Bronchial epithelial cell (primary cell): ENCODE results near the gene TMEM248. TPM values are rescaled to one million over a fixed set of nuclear protein-coding genes. Genes with fewer than 3 reads are reported as not detected.
A peak's percentile ranks its signal among the peaks of the same experiment; 100 is the strongest.

Experiments used
- DNase-seq: peaks from one replicate; pipeline ENCODE4 v3.0.0-alpha.2; 2010; ENCODE audit warnings: low read depth
- FAIRE-seq: peaks from 2 replicates; lab custom pipeline; 2011; peaks lifted over from hg19 to GRCh38; lab: Jason Lieb, UNC
- H3K27me3 ChIP-seq: 2 replicates; pipeline ENCODE4 v1.5.1; 2011; ENCODE audit warnings: low read length; ENCODE audit not compliant: control insufficient read depth, insufficient read depth
- H3K36me3 ChIP-seq: 2 replicates; pipeline ENCODE4 v1.5.1; 2011; ENCODE audit warnings: low read length; ENCODE audit not compliant: control insufficient read depth, insufficient read depth
- H3K4me3 ChIP-seq: 2 replicates; pipeline ENCODE4 v1.5.1; 2011; ENCODE audit warnings: mild to moderate bottlenecking, low read depth, low read length, control low read depth
- total RNA-seq: library from RNA; depleted of rRNA; stranded (reverse); fragments of >200 nt; gene quantifications from 2 replicates; pipeline ENCODE4 v1.2.1, GENCODE V29; 2014
- TF ChIP-seq, protein P1 (sequence below): IDR thresholded peaks from 2 replicates; pipeline ENCODE4 v1.5.1; 2011; ENCODE audit warnings: mild to moderate bottlenecking, moderate library complexity, low read length, control low read depth, inconsistent platforms; ENCODE audit not compliant: insufficient read depth, severe bottlenecking

The TMEM248 gene
- total RNA-seq, 1 donor from 2014 or later: 45.3 TPM

DNA sequence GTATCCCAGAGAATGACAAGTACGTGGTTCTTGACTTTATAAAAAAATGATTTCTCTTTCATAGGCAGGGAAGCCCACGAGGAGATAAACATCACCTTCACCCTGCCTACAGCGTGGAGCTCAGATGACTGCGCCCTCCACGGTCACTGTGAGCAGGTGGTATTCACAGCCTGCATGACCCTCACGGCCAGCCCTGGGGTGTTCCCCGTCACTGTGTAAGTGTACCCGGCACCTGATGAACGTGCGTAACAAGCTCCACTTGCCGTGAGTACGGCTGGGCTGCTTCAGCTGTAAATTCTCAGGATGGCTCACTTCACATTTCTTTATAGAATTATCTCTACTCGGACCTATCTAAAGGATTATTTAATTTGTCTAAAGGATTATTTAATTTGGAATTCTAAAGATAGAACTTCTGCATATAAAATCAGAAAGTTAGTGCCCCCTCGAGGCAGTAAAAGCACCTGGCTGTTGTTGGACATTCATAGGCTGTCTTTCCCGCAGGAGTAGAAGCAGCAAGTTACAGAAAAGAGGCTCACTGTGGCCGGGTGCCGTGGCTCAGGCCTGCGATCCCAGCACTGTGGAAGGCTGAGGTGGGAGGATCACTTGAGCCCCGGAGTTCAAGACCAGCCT is 27.6 kb downstream of the TMEM248 start:
- no peak for FAIRE-seq
- TF ChIP-seq, protein P1, sequence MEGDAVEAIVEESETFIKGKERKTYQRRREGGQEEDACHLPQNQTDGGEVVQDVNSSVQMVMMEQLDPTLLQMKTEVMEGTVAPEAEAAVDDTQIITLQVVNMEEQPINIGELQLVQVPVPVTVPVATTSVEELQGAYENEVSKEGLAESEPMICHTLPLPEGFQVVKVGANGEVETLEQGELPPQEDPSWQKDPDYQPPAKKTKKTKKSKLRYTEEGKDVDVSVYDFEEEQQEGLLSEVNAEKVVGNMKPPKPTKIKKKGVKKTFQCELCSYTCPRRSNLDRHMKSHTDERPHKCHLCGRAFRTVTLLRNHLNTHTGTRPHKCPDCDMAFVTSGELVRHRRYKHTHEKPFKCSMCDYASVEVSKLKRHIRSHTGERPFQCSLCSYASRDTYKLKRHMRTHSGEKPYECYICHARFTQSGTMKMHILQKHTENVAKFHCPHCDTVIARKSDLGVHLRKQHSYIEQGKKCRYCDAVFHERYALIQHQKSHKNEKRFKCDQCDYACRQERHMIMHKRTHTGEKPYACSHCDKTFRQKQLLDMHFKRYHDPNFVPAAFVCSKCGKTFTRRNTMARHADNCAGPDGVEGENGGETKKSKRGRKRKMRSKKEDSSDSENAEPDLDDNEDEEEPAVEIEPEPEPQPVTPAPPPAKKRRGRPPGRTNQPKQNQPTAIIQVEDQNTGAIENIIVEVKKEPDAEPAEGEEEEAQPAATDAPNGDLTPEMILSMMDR: no peak

DNA sequence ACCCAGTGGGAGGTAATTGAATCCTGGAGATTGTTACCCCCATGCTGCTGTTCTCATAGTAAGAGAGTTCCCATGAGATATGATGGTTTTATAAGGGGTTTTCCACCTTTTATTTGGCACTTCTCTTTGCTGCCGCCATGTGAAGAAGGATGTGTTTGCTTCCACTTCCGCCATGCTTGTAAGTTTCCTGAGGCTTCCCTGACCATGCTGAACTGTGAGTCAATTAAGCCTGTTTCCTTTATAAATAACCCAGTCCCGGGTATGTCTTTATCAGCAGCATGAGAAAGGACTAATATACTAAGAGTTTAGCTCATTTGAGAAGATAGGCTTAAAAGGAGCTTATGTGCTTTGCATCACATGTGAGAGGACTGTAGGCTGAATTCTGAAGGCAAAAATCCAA is 29.3 kb downstream of the TMEM248 start:
- Histone ChIP-seq H3K4me3 (no peak overlapping the region), H3K27me3 (no peaks in the 10 kb centered on the region), H3K36me3 (peaks cover 13% of the 10 kb centered on the region)
- TF ChIP-seq, protein P1: no peak
- no peak for DNase-seq
- FAIRE-seq: no peak

More for the DNA sequence above, 27.6 kb downstream of the TMEM248 start:
- DNase-seq: no peak
- peaks cover 13% of the 10 kb centered on the region for H3K36me3 ChIP-seq
- H3K4me3 ChIP-seq: no peak overlapping the region
- H3K27me3 ChIP-seq: no peaks in the 10 kb centered on the region

DNA sequence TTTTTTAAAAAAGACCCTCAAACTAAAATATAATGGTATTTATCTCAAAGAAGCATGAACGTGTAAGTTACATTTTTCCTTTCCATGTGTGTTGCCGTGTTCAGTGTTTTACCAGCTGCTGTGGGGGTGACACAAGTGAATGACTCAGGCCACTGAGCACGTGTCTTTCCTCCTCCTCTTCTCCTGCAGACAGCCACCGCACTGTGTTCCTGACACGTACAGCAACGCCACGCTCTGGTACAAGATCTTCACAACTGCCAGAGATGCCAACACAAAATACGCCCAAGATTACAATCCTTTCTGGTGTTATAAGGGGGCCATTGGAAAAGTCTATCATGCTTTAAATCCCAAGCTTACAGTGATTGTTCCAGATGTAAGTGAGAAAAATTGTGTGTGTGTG is 29.7 kb downstream of the TMEM248 start:
- Histone ChIP-seq H3K4me3 (no peak overlapping the region), H3K27me3 (no peaks in the 10 kb centered on the region), H3K36me3 (peaks cover 13% of the 10 kb centered on the region)
- TF ChIP-seq, protein P1: no peak
- DNase-seq (no peak), FAIRE-seq (no peak)

DNA sequence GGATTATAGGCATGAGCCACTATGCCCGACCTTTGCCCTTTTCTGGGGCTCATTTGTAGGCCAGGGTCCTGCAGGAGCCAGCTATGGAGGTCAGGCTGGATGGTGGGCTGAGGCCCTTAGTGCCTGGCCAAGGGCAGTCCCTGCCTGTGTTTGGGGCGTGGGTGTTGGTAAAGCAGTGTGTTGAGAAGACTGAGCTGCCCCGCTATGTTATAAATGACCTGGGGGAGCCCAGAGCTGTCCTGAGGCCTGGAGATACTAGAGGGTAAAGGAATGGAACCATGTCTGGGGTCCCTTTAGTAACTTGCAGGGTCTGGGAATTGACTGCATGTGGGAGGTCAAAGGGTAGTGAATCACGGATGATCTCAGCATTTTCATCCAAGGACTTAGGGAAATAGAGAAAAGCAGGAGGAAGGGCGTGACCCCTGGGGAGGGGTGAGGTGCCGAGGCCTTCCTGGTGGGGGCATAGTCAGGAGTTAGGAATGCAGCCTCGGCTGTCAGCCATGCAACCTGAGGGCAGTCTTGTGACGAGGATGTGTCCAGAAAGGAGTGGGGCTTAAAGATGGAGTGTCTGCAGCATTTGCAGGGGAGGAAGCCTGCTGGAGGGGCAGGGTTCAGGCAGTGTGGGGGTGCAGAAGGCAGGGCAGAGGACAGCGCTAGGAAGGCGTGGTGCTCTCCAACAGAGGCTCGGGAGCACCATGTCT is 31.5 kb downstream of the TMEM248 start:
- Histone ChIP-seq H3K36me3 (peaks cover 14% of the 10 kb centered on the region), H3K4me3 (no peak overlapping the region), H3K27me3 (no peaks in the 10 kb centered on the region)
- TF ChIP-seq, protein P1: no peak
- peak; percentile 87 for DNase-seq
- FAIRE-seq: peak; percentile 55

DNA sequence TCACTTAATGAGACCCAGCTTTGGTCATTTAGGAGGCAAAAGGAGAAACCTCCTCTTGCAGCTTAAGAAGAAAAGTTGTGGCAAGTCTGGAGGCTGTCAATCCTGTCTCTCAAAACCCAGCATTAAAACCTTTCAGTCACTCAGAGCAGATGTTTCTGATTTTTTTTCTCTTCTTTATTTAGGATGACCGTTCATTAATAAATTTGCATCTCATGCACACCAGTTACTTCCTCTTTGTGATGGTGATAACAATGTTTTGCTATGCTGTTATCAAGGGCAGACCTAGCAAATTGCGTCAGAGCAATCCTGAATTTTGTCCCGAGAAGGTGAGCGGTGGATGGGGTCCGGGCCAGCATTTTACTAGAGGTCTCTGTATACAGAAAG is 32.0 kb downstream of the TMEM248 start:
- Histone ChIP-seq H3K36me3 (peaks cover 15% of the 10 kb centered on the region), H3K27me3 (no peaks in the 10 kb centered on the region), H3K4me3 (no peak overlapping the region)
- DNase-seq (no peak), FAIRE-seq (no peak)
- TF ChIP-seq, protein P1: no peak
